Stimulated activated CD4-positive, alpha-beta T cell treated with anti-CD3 and anti-CD28 coated beads, Interleukin-4, amount 100 ng/mL, for 48 hours (primary cell): ENCODE data around the gene CCDC182.

ENCODE experiments used
- DNase-seq, 2 donors: peaks; one replicate each; pipeline ENCODE4 v3.0.0-alpha.2; 2020; ENCODE audit warnings: low read depth in 2 of 2

The CCDC182 gene

GRCh38 chr17:57745242-57745641, at the start of gene CCDC182:
TSS of gene CCDC182 (minus strand) at chr17:57745299. CDS start at chr17:57745272, 27 bp downstream.
- no peak for DNase-seq

DNA sequence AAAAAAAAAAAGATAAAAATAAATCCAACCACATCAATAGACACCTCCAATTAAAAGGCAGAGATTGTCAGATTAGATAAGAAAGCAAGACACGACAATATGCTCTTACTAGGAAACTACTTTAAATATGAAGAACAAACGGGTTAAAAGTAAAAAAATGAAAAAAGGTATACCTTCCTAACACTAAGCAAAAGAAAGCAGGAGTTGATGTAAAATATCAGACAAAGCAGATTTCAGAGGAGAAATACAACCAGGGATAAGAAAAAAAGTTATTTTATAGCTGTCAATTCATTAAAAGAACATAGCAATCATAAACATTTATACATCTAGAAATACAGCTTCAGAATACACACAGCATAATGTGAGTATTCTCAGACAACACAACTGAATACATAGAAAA, 49.7 kb upstream of the CCDC182 start:
- DNase-seq, result no peak

DNA sequence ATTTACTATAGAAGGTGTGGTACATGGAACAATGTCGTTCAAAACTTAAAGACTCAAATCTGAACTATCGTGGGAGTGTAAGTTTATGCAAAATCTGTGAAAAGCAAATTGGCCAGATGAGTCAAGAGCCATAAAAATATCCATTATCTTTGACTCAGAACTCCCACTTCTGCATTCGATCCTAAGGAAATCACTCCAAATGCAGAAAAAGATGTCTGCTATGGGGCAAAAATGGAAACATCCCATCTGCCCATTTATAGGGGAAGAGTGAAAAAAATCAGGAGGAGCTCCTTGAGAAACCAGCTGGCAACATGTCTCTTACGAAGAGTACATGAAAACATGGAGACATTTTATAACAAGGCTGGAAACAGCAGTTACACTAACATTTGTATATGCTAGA, 43.6 kb upstream of the CCDC182 start:
- no peak for DNase-seq

GRCh38 chr17:57785022-57785421, 39.9 kb upstream of the CCDC182 start:
- DNase-seq, result no peak

- no peak for DNase-seq
These were observed 39.3 kb upstream of the CCDC182 start for GRCh38 chr17:57784226-57784895.

DNA sequence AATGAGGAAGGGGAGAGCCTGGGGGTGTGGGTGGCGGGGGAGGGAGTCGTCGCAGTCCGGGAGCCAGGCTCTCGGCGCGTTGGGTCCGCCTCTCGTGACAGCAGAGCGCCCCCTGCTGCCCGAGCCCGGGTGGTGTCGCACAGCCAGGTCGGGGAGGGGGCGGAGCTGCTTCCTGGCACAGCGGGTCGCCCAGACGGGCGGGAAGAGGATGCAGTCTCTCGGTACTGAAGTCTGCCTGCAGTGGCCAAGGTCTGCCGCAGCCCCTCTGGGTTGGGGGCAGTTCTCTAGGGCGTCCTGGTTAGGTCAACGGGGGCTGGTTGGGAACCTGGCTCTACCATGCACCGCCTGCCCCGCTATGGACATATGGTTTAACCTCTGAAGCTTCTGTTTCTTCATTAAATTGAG, 38.2 kb upstream of the CCDC182 start:
- DNase-seq, result peak; percentile 77 to 87

GRCh38 chr17:57782647-57783337, 37.7 kb upstream of the CCDC182 start:
- no peak for DNase-seq

DNA sequence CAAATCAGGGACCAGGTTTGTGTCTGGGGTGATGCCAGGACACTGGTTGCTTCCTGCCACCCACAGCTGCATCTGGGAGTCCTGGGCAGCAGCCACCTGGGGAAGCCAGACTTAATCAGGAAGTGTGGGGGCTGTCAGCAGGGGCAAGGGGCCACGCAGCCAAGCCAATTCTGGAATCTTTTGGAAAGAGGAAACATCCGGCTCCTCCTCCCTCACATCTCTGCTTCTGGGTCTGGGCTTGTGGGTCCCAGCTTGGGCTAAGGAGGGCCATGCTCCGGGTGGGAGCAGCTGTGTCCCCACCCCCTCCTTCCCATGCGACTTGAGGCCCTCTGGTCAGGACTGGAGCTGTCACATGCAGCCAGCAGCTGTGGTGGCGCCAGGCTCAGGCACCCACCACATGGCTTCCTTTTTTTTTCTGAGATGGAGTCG, 37.0 kb upstream of the CCDC182 start:
- DNase-seq, result no peak

DNA sequence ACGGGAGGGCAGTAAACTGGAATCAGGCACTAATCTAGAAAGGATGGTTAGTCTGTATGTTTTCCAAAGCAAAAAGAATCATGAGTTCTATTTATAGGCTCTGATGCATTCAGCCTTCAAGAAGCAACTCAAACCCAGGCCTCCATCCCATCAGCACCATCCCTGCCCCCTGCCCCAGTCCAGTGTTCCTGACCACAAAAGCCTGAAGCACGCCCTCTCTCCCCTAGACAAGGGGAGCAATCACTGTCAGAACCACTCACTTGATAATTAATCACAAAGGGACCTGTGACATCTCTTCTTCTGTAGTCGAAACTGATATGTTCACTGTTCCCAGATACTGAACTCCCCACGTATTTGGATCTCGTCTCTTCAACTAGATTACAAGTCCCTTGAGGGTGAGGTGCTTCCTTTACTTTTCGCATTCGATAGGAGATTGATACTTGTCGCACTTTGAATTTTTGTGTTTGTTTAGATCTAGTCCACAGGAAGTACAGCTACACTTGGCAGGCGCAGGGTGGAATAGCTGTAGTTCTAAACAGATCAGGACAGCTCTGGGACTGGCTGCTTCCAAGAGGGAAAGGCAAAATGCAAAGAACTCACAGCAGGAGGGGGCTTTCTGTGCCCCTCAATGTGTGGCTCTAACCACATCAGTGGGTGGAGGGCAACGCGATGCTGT, 36.4 kb upstream of the CCDC182 start:
- DNase-seq, result no peak

- no peak for DNase-seq
These were observed 34.6 kb upstream of the CCDC182 start for GRCh38 chr17:57779706-57780105.

DNA sequence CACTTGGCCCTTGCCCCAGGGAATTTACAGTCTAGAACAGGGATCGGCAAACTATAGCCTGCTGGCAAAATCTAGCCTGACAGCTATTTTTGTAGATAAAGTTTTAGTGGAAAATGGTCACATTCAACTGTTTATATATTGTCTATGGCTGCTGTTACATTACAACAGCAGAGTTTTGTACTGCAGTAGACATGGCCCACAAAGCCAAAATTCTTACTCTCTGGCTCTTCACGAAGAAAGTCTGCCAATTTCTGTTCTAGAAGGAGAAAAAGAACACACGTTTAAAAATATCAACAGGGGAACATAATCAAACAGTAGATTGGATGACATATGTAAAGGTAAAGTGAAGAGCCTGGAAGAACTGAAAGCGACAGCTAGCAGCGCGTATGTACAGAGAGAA, 33.2 kb upstream of the CCDC182 start:
- DNase-seq, result no peak

GRCh38 chr17:57776366-57776765, 31.3 kb upstream of the CCDC182 start:
- no peak for DNase-seq

GRCh38 chr17:57774872-57775271, 29.8 kb upstream of the CCDC182 start:
- DNase-seq, result no peak

DNA sequence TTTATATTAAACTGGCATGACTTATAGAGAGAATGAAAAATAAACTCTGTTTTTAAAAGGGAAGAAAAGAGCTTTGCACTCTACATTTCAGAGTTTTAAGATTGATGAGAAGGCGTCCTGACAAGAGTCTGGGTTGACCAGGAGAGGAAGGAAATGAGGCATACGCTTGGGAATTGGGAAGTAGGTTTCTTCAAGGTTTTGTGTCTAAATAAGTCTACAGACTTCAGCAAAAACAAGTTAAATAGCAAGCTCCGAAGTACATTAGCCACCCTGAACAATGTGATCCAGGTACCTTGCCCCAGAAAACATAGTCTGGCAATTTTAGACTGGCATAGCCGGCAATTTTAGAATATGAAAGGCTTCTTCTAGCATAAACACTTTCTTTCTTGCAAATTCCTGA, 28.5 kb upstream of the CCDC182 start:
- no peak for DNase-seq

- DNase-seq, result no peak
These were observed 27.7 kb upstream of the CCDC182 start for GRCh38 chr17:57772774-57773173.

DNA sequence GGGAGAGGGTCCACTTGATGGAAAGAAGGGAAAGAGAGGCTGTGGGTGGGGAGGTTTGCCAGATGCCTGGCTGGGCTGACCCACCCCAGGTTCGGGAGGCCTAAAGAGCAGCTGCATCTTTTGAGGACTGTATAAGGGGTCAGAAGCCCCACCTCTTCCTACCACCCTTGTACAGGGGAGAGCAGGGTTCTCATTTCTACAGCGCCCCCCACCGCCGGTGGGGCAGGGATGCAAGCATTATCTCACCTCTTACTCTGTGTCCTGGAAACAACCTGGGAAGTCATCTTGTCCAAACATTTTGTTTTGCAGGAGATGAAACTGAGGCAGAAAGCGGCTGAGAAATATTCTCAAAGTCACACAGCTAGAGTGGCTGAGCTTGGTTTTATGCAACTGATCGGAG, 22.5 kb upstream of the CCDC182 start:
- no peak for DNase-seq

GRCh38 chr17:57766318-57766943, 21.3 kb upstream of the CCDC182 start:
- DNase-seq, result no peak

GRCh38 chr17:57762452-57763395, 17.6 kb upstream of the CCDC182 start:
- DNase-seq, result no peak

DNA sequence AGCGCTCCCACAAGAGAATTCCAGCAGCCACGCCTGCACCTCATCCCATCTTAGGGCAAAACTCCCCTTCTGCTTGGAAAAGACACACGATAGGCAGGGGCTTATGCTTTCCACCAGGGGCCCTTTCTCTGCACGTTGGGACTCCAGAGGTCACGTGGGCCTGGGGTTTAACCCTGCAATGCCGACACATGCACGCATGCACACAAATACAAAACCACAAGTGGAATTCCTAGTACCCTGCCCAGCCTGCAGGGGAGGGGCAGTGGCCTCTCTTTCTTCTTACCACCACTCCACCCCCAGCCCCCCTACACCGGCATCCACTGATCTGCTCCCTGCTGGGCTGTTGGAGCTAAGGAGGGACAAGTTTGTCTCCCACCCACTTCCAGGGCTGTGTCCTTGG, 16.8 kb upstream of the CCDC182 start:
- DNase-seq, result no peak

DNA sequence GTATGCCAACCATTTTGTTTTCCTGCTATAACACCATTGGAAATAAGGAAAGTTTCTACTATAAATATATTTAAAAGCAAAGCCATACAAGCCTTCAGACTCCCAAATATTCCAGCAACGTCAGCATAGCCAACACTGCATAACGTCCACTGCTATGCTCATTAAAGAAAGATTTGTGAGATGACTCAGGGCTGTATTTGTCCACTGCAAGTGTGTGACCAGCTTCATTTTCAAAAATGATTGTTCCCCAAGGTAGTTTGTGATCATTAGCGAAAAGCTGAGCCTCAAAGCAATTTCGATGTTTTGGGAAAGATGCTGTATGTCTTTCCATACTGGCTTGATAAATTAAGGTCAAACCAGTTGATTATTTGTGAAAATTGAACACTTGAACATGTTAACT, 14.9 kb upstream of the CCDC182 start:
- no peak for DNase-seq

DNA sequence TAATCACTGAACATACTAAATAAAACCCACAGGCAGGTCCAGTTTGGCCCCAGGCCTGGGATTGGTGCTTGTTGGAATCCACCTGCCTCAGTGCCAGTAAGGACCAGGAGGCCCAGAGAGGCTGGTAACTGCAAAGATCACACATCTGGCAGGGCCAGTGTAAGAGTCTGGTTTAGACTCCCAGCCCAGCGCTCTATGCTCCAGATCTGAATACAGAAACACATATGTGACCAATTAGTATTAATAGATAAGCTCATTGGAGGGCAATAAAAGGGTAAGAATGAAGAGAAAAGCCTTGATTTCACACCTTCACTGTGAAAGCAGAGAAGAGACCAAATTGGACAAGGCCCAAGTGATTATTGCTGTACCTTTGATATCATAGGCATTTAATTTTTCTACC, 13.6 kb upstream of the CCDC182 start:
- no peak for DNase-seq
